HEK293 (cell line): ENCODE data around the gene GALNTL6.

Experiments
- CTCF ChIA-PET: fragments of 350-600 bp; formaldehyde crosslinking; extraction: SDS; loops from one replicate; lab custom pipeline; 2021; ENCODE audit warnings: antibody characterized with exemption; lab: Yijun Ruan, JAX
- POLR2A ChIA-PET: fragments of 300-600 bp; formaldehyde crosslinking; extraction: SDS; loops from one replicate; lab custom pipeline; 2020; ENCODE audit warnings: antibody characterized with exemption, inconsistent platforms; lab: Yijun Ruan, JAX
- H3K27ac ChIP-seq: fragments of 200-500 bp; sonication (Bioruptor generic); 2 replicates; pipeline ENCODE4 v1.5.1; 2014; ENCODE audit warnings: low read depth, low read length, control low read depth, inconsistent platforms; ENCODE audit errors: extremely low read depth
- H3K36me3 ChIP-seq, 2 experiments: fragments of 200-500 bp in 1 of 2; sonication (Bioruptor generic) in 1 of 2; 1 replicate in 1 of 2; 2 replicates in 1 of 2; pipeline ENCODE4 v1.5.1; 2014 to 2017; ENCODE audit warnings: inconsistent platforms in 2 of 2, low read length in 2 of 2; ENCODE audit not compliant: control insufficient read depth in 2 of 2, insufficient read depth in 1 of 2
- H3K4me1 ChIP-seq: fragments of 200-500 bp; sonication (Bioruptor generic); 2 replicates; pipeline ENCODE4 v1.5.1; 2014; ENCODE audit warnings: mild to moderate bottlenecking, low read length, inconsistent platforms; ENCODE audit not compliant: control insufficient read depth, insufficient read depth
- H3K4me3 ChIP-seq: 2 replicates; pipeline ENCODE4 v1.5.1; 2011; ENCODE audit warnings: low read depth, mild to moderate bottlenecking, control low read depth, low read length, moderate library complexity
- H3K9me3 ChIP-seq: fragments of 200-500 bp; sonication (Bioruptor generic); 2 replicates; pipeline ENCODE4 v1.5.1; 2014; ENCODE audit warnings: low read depth, low read length, inconsistent platforms; ENCODE audit not compliant: control insufficient read depth, insufficient read depth
- CTCF ChIP-seq: fragments of 450-650 bp; formaldehyde crosslinking; IDR thresholded peaks from 2 replicates; pipeline ENCODE4 v1.5.1; 2016; ENCODE audit warnings: missing biosample characterization, missing genetic modification characterization
- MYNN ChIP-seq: fragments of 450-650 bp; formaldehyde crosslinking; IDR thresholded peaks from 2 replicates; pipeline ENCODE4 v1.5.1; 2016; ENCODE audit warnings: missing biosample characterization, missing genetic modification characterization, borderline replicate concordance
- MZF1 ChIP-seq: fragments of 450-650 bp; formaldehyde crosslinking; IDR thresholded peaks from 2 replicates; pipeline ENCODE4 v1.5.1; 2017; ENCODE audit warnings: missing biosample characterization, missing genetic modification characterization, borderline replicate concordance
- RBAK ChIP-seq: fragments of 450-650 bp; formaldehyde crosslinking; IDR thresholded peaks from 2 replicates; pipeline ENCODE4 v1.5.1; 2016; ENCODE audit warnings: missing biosample characterization, missing genetic modification characterization
- ZEB2 ChIP-seq: fragments of 450-650 bp; formaldehyde crosslinking; IDR thresholded peaks from 2 replicates; pipeline ENCODE4 v1.5.1; 2016; ENCODE audit warnings: missing biosample characterization, missing genetic modification characterization
- ZFP41 ChIP-seq: fragments of 450-650 bp; formaldehyde crosslinking; IDR thresholded peaks from 2 replicates; pipeline ENCODE4 v1.5.1; 2016; ENCODE audit warnings: missing biosample characterization, missing genetic modification characterization, borderline replicate concordance
- ZFP69B ChIP-seq: fragments of 450-650 bp; formaldehyde crosslinking; IDR thresholded peaks from 2 replicates; pipeline ENCODE4 v1.5.1; 2016; ENCODE audit warnings: missing biosample characterization, missing genetic modification characterization
- ZNF146 ChIP-seq: fragments of 450-650 bp; formaldehyde crosslinking; IDR thresholded peaks from 2 replicates; pipeline ENCODE4 v1.5.1; 2016; ENCODE audit warnings: missing biosample characterization, missing genetic modification characterization
- ZNF155 ChIP-seq: fragments of 450-650 bp; formaldehyde crosslinking; IDR thresholded peaks from 2 replicates; pipeline ENCODE4 v1.5.1; 2016; ENCODE audit warnings: missing biosample characterization, missing genetic modification characterization
- ZNF174 ChIP-seq: fragments of 450-650 bp; formaldehyde crosslinking; IDR thresholded peaks from 2 replicates; pipeline ENCODE4 v1.5.0; 2017; ENCODE audit warnings: missing biosample characterization, mild to moderate bottlenecking, missing genetic modification characterization
- ZNF175 ChIP-seq: fragments of 450-650 bp; formaldehyde crosslinking; IDR thresholded peaks from 2 replicates; pipeline ENCODE4 v1.5.1; 2016; ENCODE audit warnings: missing biosample characterization, missing genetic modification characterization
- ZNF184 ChIP-seq: fragments of 450-650 bp; IDR thresholded peaks from 2 replicates; pipeline ENCODE4 v1.5.1; 2018; ENCODE audit warnings: missing biosample characterization, mild to moderate bottlenecking, missing genetic modification characterization
- ZNF24 ChIP-seq: fragments of 450-650 bp; formaldehyde crosslinking; IDR thresholded peaks from 2 replicates; pipeline ENCODE4 v1.5.1; 2016; ENCODE audit warnings: missing biosample characterization, missing genetic modification characterization
- ZNF391 ChIP-seq: fragments of 450-650 bp; formaldehyde crosslinking; IDR thresholded peaks from 2 replicates; pipeline ENCODE4 v1.5.1; 2016; ENCODE audit warnings: low read depth, missing biosample characterization, missing genetic modification characterization, borderline replicate concordance
- ZNF747 ChIP-seq: fragments of 450-650 bp; formaldehyde crosslinking; IDR thresholded peaks from 2 replicates; pipeline ENCODE4 v1.5.1; 2016; ENCODE audit warnings: missing biosample characterization, missing genetic modification characterization
- TF ChIP-seq, protein P1 (sequence below): fragments of 450-650 bp; formaldehyde crosslinking; IDR thresholded peaks from 2 replicates; pipeline ENCODE4 v1.5.1; 2016; ENCODE audit warnings: missing biosample characterization, missing genetic modification characterization
- TF ChIP-seq, protein P2 (sequence below): IDR thresholded peaks from 2 replicates; pipeline ENCODE4 v1.6.1; 2011; ENCODE audit warnings: mild to moderate bottlenecking, low read depth, low read length, borderline replicate concordance
- TF ChIP-seq, protein P3 (sequence below): fragments of 450-650 bp; formaldehyde crosslinking; IDR thresholded peaks from 2 replicates; pipeline ENCODE4 v1.5.1; 2016; ENCODE audit warnings: missing biosample characterization, missing genetic modification characterization
- TF ChIP-seq, protein P4 (sequence below): fragments of 450-650 bp; formaldehyde crosslinking; IDR thresholded peaks from 2 replicates; pipeline ENCODE4 v1.5.1; 2016; ENCODE audit warnings: missing biosample characterization, missing genetic modification characterization
- TF ChIP-seq, protein P5 (sequence below): fragments of 450-650 bp; formaldehyde crosslinking; IDR thresholded peaks from 2 replicates; pipeline ENCODE4 v1.5.1; 2016; ENCODE audit warnings: missing biosample characterization, missing genetic modification characterization

Gene GALNTL6

GRCh38 chr4:172651961-172652360 lies 838.8 kb downstream of the GALNTL6 start:
- no peak for TF ChIP-seq ZFP69B
- no peak for TF ChIP-seq ZNF174 (tag by site-specific recombination)
- no peak for TF ChIP-seq CTCF
- TF ChIP-seq ZNF175: no peak
- TF ChIP-seq MYNN: no peak
- TF ChIP-seq ZNF747 (tag by site-specific recombination): no peak
- TF ChIP-seq, protein P1, sequence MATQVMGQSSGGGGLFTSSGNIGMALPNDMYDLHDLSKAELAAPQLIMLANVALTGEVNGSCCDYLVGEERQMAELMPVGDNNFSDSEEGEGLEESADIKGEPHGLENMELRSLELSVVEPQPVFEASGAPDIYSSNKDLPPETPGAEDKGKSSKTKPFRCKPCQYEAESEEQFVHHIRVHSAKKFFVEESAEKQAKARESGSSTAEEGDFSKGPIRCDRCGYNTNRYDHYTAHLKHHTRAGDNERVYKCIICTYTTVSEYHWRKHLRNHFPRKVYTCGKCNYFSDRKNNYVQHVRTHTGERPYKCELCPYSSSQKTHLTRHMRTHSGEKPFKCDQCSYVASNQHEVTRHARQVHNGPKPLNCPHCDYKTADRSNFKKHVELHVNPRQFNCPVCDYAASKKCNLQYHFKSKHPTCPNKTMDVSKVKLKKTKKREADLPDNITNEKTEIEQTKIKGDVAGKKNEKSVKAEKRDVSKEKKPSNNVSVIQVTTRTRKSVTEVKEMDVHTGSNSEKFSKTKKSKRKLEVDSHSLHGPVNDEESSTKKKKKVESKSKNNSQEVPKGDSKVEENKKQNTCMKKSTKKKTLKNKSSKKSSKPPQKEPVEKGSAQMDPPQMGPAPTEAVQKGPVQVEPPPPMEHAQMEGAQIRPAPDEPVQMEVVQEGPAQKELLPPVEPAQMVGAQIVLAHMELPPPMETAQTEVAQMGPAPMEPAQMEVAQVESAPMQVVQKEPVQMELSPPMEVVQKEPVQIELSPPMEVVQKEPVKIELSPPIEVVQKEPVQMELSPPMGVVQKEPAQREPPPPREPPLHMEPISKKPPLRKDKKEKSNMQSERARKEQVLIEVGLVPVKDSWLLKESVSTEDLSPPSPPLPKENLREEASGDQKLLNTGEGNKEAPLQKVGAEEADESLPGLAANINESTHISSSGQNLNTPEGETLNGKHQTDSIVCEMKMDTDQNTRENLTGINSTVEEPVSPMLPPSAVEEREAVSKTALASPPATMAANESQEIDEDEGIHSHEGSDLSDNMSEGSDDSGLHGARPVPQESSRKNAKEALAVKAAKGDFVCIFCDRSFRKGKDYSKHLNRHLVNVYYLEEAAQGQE: no peak
- no peak for TF ChIP-seq ZFP41 (tag by site-specific recombination)
- no peak for TF ChIP-seq ZNF155 (tag by site-specific recombination)
- TF ChIP-seq, protein P2, sequence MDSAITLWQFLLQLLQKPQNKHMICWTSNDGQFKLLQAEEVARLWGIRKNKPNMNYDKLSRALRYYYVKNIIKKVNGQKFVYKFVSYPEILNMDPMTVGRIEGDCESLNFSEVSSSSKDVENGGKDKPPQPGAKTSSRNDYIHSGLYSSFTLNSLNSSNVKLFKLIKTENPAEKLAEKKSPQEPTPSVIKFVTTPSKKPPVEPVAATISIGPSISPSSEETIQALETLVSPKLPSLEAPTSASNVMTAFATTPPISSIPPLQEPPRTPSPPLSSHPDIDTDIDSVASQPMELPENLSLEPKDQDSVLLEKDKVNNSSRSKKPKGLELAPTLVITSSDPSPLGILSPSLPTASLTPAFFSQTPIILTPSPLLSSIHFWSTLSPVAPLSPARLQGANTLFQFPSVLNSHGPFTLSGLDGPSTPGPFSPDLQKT: no peak
- TF ChIP-seq, protein P3, sequence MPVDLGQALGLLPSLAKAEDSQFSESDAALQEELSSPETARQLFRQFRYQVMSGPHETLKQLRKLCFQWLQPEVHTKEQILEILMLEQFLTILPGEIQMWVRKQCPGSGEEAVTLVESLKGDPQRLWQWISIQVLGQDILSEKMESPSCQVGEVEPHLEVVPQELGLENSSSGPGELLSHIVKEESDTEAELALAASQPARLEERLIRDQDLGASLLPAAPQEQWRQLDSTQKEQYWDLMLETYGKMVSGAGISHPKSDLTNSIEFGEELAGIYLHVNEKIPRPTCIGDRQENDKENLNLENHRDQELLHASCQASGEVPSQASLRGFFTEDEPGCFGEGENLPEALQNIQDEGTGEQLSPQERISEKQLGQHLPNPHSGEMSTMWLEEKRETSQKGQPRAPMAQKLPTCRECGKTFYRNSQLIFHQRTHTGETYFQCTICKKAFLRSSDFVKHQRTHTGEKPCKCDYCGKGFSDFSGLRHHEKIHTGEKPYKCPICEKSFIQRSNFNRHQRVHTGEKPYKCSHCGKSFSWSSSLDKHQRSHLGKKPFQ (tag by site-specific recombination): no peak
- TF ChIP-seq ZNF24: no peak
- no peak for TF ChIP-seq ZNF146 (tag by site-specific recombination)
- POLR2A ChIA-PET: no interaction called here
- Histone ChIP-seq H3K4me1 (no peaks in the 10 kb centered on the region), H3K36me3 (no peaks in the 10 kb centered on the region), H3K9me3 (no peaks in the 10 kb centered on the region), H3K27ac (no peak overlapping the region), H3K4me3 (no peak overlapping the region)
- CTCF ChIA-PET: no interaction called here

DNA sequence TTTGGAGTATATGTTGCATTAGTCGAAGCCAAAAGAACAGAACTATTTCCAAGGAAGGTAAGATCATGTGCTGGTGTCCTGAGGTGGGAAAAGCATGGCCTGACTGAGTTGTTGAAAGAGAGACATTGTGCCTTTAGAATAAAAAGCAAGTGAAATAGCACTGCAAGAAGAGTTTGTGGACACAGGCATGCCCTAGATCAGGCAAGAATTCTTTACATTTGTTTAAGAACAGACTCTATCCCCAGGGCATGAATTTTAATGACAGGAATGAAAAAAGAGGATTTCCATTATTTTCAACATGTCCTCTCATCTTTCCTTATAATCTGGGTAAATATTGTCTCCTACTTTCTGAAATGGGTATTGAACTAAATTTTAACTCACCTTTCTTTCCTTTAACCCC lies 839.2 kb downstream of the GALNTL6 start:
- H3K4me3 ChIP-seq: no peak overlapping the region
- H3K9me3 ChIP-seq: no peaks in the 10 kb centered on the region
- ChIA-PET CTCF (no interaction called here), POLR2A (no interaction called here)
- no peaks in the 10 kb centered on the region for H3K4me1 ChIP-seq
- no peak overlapping the region for H3K27ac ChIP-seq
- no peaks in the 10 kb centered on the region for H3K36me3 ChIP-seq
- TF ChIP-seq, protein P4, sequence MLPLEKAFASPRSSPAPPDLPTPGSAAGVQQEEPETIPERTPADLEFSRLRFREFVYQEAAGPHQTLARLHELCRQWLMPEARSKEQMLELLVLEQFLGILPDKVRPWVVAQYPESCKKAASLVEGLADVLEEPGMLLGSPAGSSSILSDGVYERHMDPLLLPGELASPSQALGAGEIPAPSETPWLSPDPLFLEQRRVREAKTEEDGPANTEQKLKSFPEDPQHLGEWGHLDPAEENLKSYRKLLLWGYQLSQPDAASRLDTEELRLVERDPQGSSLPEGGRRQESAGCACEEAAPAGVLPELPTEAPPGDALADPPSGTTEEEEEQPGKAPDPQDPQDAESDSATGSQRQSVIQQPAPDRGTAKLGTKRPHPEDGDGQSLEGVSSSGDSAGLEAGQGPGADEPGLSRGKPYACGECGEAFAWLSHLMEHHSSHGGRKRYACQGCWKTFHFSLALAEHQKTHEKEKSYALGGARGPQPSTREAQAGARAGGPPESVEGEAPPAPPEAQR: no peak
- TF ChIP-seq ZNF184 (tag by site-specific recombination) (no peak), ZNF391 (tag by site-specific recombination) (no peak), MZF1 (tag by site-specific recombination) (no peak), RBAK (tag by site-specific recombination) (no peak), ZEB2 (tag by site-specific recombination) (no peak)
- TF ChIP-seq, protein P5, sequence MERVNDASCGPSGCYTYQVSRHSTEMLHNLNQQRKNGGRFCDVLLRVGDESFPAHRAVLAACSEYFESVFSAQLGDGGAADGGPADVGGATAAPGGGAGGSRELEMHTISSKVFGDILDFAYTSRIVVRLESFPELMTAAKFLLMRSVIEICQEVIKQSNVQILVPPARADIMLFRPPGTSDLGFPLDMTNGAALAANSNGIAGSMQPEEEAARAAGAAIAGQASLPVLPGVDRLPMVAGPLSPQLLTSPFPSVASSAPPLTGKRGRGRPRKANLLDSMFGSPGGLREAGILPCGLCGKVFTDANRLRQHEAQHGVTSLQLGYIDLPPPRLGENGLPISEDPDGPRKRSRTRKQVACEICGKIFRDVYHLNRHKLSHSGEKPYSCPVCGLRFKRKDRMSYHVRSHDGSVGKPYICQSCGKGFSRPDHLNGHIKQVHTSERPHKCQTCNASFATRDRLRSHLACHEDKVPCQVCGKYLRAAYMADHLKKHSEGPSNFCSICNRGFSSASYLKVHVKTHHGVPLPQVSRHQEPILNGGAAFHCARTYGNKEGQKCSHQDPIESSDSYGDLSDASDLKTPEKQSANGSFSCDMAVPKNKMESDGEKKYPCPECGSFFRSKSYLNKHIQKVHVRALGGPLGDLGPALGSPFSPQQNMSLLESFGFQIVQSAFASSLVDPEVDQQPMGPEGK: no peak
